H1 (cell line): Measurements from ENCODE around the gene THEM5. TPM values are rescaled to one million over a fixed set of nuclear protein-coding genes. Genes with fewer than 3 reads are reported as not detected.

Experiments
- CTCF ChIA-PET: fragments of 300-600 bp; sonication (Branson Sonifier 250); formaldehyde crosslinking; loops from one replicate; lab custom pipeline; 2021; ENCODE audit not compliant: partially characterized antibody; lab: Charles Lee
- POLR2A ChIA-PET: fragments of 300-600 bp; sonication (Branson Sonifier 250); formaldehyde crosslinking; loops from one replicate; lab custom pipeline; 2021; ENCODE audit warnings: inconsistent platforms; ENCODE audit not compliant: partially characterized antibody; lab: Charles Lee
- DNase-seq, 2 experiments: peaks; one replicate each; pipeline versions ENCODE4 v3.0.0 to v3.0.0-alpha.2; 2010 to 2022; ENCODE audit warnings: low spot score in 2 of 2, low read depth in 1 of 2, mixed read lengths in 1 of 2
- FAIRE-seq: peaks from 2 replicates; lab custom pipeline; 2011; peaks lifted over from hg19 to GRCh38; lab: Jason Lieb, UNC
- H2AFZ ChIP-seq: 2 replicates; pipeline ENCODE4 v1.8.1; 2012; ENCODE audit warnings: low read length, inconsistent platforms
- H2AK5ac ChIP-seq: 2 replicates; pipeline ENCODE4 v1.6.1; 2013; ENCODE audit warnings: low read depth, low read length
- H2BK120ac ChIP-seq: replicated peaks from 2 replicates; pipeline ENCODE3; 2013; ENCODE audit warnings: low read depth, low read length, inconsistent platforms
- H2BK12ac ChIP-seq: 2 replicates; pipeline ENCODE4 v1.6.1; 2013; ENCODE audit warnings: low read depth, low read length
- H2BK15ac ChIP-seq: 2 replicates; pipeline ENCODE4 v1.6.1; 2013; ENCODE audit warnings: low read length
- H2BK20ac ChIP-seq: 2 replicates; pipeline ENCODE4 v1.6.1; 2013; ENCODE audit warnings: low read length
- H2BK5ac ChIP-seq: 2 replicates; pipeline ENCODE4 v1.6.1; 2013; ENCODE audit warnings: low read depth, low read length
- H3K14ac ChIP-seq: 2 replicates; pipeline ENCODE4 v1.6.1; 2013; ENCODE audit warnings: inconsistent platforms; ENCODE audit not compliant: insufficient read length
- H3K18ac ChIP-seq: 2 replicates; pipeline ENCODE4 v1.6.1; 2013; ENCODE audit warnings: low read length; ENCODE audit errors: extremely low read depth
- H3K23ac ChIP-seq: 2 replicates; pipeline ENCODE4 v1.6.1; 2013; ENCODE audit warnings: inconsistent platforms; ENCODE audit not compliant: insufficient read length
- H3K23me2 ChIP-seq: 2 replicates; pipeline ENCODE4 v1.6.1; 2013; ENCODE audit warnings: low read depth, low read length
- H3K27ac ChIP-seq: 2 replicates; pipeline ENCODE4 v1.6.1; 2011; ENCODE audit warnings: low read depth, low read length, inconsistent platforms
- H3K27me3 ChIP-seq, 4 experiments: replicated peaks in 1 of 4; 1 replicate in 1 of 4; 2 replicates in 3 of 4; pipeline versions ENCODE4 v1.6.1 to v1.8.1; 2011 to 2013; ENCODE audit warnings: low read length in 3 of 4, mild to moderate bottlenecking in 3 of 4, inconsistent platforms in 2 of 4, mixed read lengths in 2 of 4, moderate library complexity in 1 of 4; ENCODE audit not compliant: control insufficient read depth in 3 of 4, insufficient read depth in 3 of 4; ENCODE audit errors: extremely low read depth in 1 of 4
- H3K36me3 ChIP-seq, 4 experiments: 2 replicates each; pipeline versions ENCODE4 v1.6.1 to v1.8.1; 2011 to 2013; ENCODE audit warnings: mild to moderate bottlenecking in 4 of 4, low read length in 3 of 4, moderate library complexity in 2 of 4, control low read depth in 1 of 4, inconsistent platforms in 1 of 4; ENCODE audit not compliant: insufficient read depth in 4 of 4, control insufficient read depth in 2 of 4
- H3K4ac ChIP-seq: replicated peaks from 2 replicates; pipeline ENCODE3; 2013; ENCODE audit warnings: low read length, low read depth, mixed read lengths, inconsistent platforms; ENCODE audit not compliant: insufficient read length
- H3K4me1 ChIP-seq, 4 experiments: replicated peaks in 1 of 4; 1 replicate in 1 of 4; 2 replicates in 3 of 4; pipeline versions ENCODE4 v1.6.1 to v1.8.1; 2011 to 2013; ENCODE audit warnings: low read length in 3 of 4, inconsistent platforms in 2 of 4, mixed read lengths in 1 of 4; ENCODE audit not compliant: insufficient read depth in 4 of 4, control insufficient read depth in 3 of 4
- H3K4me2 ChIP-seq, 2 experiments: 2 replicates each; pipeline versions ENCODE4 v1.6.1 to v1.8.1; 2011 to 2013; ENCODE audit warnings: low read depth in 2 of 2, low read length in 2 of 2, control low read depth in 1 of 2, inconsistent platforms in 1 of 2, mild to moderate bottlenecking in 1 of 2; ENCODE audit not compliant: insufficient read depth in 1 of 2
- H3K4me3 ChIP-seq, 4 experiments: fragments of 200-600, 300-600 bp in 1 of 4; sonication (generic), shearing (Covaris generic), sonication (Bioruptor Twin) in 1 of 4; 2 replicates each; pipeline versions ENCODE4 v1.5.1 to v1.8.1; 2011 to 2016; ENCODE audit warnings: low read length in 4 of 4, low read depth in 3 of 4, control low read depth in 2 of 4, inconsistent platforms in 2 of 4, mild to moderate bottlenecking in 2 of 4, mixed read lengths in 1 of 4, moderate library complexity in 1 of 4; ENCODE audit not compliant: insufficient read depth in 2 of 4; ENCODE audit errors: extremely low read depth in 1 of 4
- H3K56ac ChIP-seq: replicated peaks from 2 replicates; pipeline ENCODE3; 2013; ENCODE audit warnings: low read depth, mild to moderate bottlenecking, mixed read lengths, low read length, inconsistent platforms; ENCODE audit not compliant: insufficient read length
- H3K79me1 ChIP-seq: 2 replicates; pipeline ENCODE4 v1.6.1; 2013; ENCODE audit warnings: low read depth, low read length, control low read depth
- H3K79me2 ChIP-seq, 2 experiments: 2 replicates each; pipeline versions ENCODE4 v1.6.1 to v1.8.1; 2012 to 2013; ENCODE audit warnings: low read length in 2 of 2, mild to moderate bottlenecking in 2 of 2, inconsistent platforms in 1 of 2; ENCODE audit not compliant: insufficient read depth in 2 of 2, control insufficient read depth in 1 of 2
- H3K9ac ChIP-seq, 4 experiments: replicated peaks in 1 of 4; 1 replicate in 1 of 4; 2 replicates in 3 of 4; pipeline versions ENCODE4 v1.6.1 to v1.8.1; 2011 to 2013; ENCODE audit warnings: low read depth in 3 of 4, low read length in 3 of 4, control low read depth in 2 of 4, mild to moderate bottlenecking in 2 of 4, moderate library complexity in 2 of 4, inconsistent platforms in 1 of 4; ENCODE audit errors: extremely low read depth in 1 of 4
- H3K9me3 ChIP-seq, 2 experiments: 2 replicates each; pipeline versions ENCODE4 v1.6.1 to v1.8.1; 2012 to 2013; ENCODE audit warnings: mild to moderate bottlenecking in 2 of 2, moderate library complexity in 2 of 2, control low read depth in 1 of 2, inconsistent platforms in 1 of 2, low read depth in 1 of 2, low read length in 1 of 2, mixed read lengths in 1 of 2; ENCODE audit not compliant: insufficient read depth in 2 of 2
- H4K20me1 ChIP-seq, 2 experiments: replicated peaks in 1 of 2; 2 replicates each; pipeline versions ENCODE3 to v1.8.1; 2011 to 2013; ENCODE audit warnings: inconsistent platforms in 2 of 2, low read length in 2 of 2, mild to moderate bottlenecking in 1 of 2; ENCODE audit not compliant: insufficient read depth in 2 of 2, control insufficient read depth in 1 of 2
- H4K5ac ChIP-seq: 2 replicates; pipeline ENCODE4 v1.6.1; 2013; ENCODE audit warnings: low read length, low read depth, mixed read lengths, inconsistent platforms; ENCODE audit not compliant: insufficient read length
- H4K8ac ChIP-seq: 2 replicates; pipeline ENCODE4 v1.8.0; 2013; ENCODE audit warnings: mild to moderate bottlenecking, moderate library complexity, low read length, inconsistent platforms; ENCODE audit not compliant: insufficient read depth; ENCODE audit errors: extremely low read depth
- H4K91ac ChIP-seq: replicated peaks from 2 replicates; pipeline ENCODE3; 2013; ENCODE audit warnings: low read length, mixed read lengths, inconsistent platforms; ENCODE audit not compliant: insufficient read length
- EGR1 ChIP-seq: IDR thresholded peaks from 2 replicates; pipeline ENCODE4 v1.6.1; 2011; ENCODE audit warnings: low read depth, low read length, borderline replicate concordance
- JUN ChIP-seq: IDR thresholded peaks from 2 replicates; pipeline ENCODE4 v1.6.1; 2011; ENCODE audit warnings: low read depth, mild to moderate bottlenecking, improper control_type of control experiment, low read length
- SRF ChIP-seq: IDR thresholded peaks from 2 replicates; pipeline ENCODE4 v1.6.1; 2011; ENCODE audit warnings: mild to moderate bottlenecking, low read depth, low read length, moderate library complexity
- TBP ChIP-seq: IDR thresholded peaks from 2 replicates; pipeline ENCODE4 v1.6.1; 2011; ENCODE audit warnings: low read depth, low read length, improper control_type of control experiment
- TCF12 ChIP-seq: IDR thresholded peaks from 2 replicates; pipeline ENCODE4 v1.6.1; 2011; ENCODE audit warnings: low read depth, mild to moderate bottlenecking, low read length
- WGBS, 2 experiments: shearing (Covaris generic) in 1 of 2; methylation state at CpG; one replicate each; pipeline versions ENCODE4 v1.1.6 to v1.1.7; 2013 to 2015; ENCODE audit warnings: low lambda C conversion rate in 2 of 2, mixed read lengths in 2 of 2, inconsistent platforms in 1 of 2, low coverage in 1 of 2, missing lambda C conversion rate in 1 of 2; ENCODE audit not compliant: insufficient replicate concordance in 2 of 2, insufficient coverage in 1 of 2, insufficient read length in 1 of 2; ENCODE audit errors: extremely low coverage in 1 of 2, missing lambda C conversion rate in 1 of 2; 5-methylcytosine and 5-hydroxymethylcytosine counted together
- polyA plus RNA-seq, 7 experiments: library from polyadenylated mRNA; depleted of rRNA in 3 of 7; stranded (reverse) in 5 of 7; unstranded in 2 of 7; fragments of >200 nt in 5 of 7; fragments of 200-250 nt in 2 of 7; gene quantifications; 1 replicate in 5 of 7; 2 replicates in 1 of 7; 4 replicates in 1 of 7; pipeline versions ENCODE4 v1.2.1 to v1.2.3, GENCODE V29; 2011 to 2013; ENCODE audit warnings: missing spikeins in 2 of 7, mixed read lengths in 2 of 7
- total RNA-seq: library from RNA; stranded (reverse); fragmentation: NEBNext Ultra II Directional; extraction: Animal tissue kit (Norgen Biotek cat#: 25700); gene quantifications from 2 replicates; pipeline ENCODE4 v1.2.1, GENCODE V29; 2021
- TF ChIP-seq, protein P1 (sequence below): IDR thresholded peaks from 2 replicates; pipeline ENCODE4 v1.6.1; 2012; ENCODE audit warnings: inconsistent platforms

The THEM5 gene
- total and polyA plus RNA-seq, 2 of the 8 experiments (the other 6 are each of a cell fraction or from before 2014, with no cell fraction given): not detected

DNA sequence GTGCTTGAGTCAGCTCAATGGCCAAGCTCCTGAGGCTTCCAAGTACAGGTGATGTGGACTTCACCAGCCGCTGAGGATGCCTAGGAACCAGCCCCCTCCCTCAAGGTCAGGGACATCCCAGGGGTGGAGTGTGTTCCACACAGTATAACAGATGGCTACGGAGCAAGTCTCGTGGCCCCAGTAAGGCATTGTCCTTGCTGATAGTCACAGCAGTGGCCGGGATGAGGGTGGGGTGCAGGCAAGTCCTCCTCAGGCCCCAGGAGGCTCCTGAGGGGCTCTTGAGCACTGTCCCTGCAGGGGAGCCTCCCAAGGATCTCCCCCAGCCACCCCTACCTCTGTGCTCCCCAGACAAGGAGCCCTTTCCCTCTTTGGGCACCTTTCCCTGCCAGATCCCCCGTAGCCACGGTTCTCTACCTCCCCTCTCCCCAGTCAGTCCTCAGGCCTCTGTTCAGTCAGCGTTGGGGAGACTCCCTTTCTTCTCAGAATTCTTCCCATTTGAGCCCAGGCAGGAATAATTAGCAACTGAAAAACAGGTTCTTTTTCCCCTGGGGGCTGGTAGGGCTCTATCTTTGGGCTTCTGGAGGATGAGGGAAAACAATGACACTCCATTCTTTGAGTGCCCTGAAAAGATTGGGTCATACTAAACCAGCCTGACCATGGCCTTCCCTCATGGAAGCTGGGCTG is 7.1 kb upstream of the THEM5 start:
- Histone ChIP-seq H2BK5ac (no peak overlapping the region), H3K56ac (no peak overlapping the region), H3K4me1 (peaks cover 8 to 16% (median 12%) of the 10 kb centered on the region in 4 experiments), H2BK12ac (no peak overlapping the region), H2AFZ (no peak overlapping the region), H3K36me3 (no peaks in the 10 kb centered on the region), H3K27ac (no peak overlapping the region), H3K79me1 (no peaks in the 10 kb centered on the region), H4K8ac (no peak overlapping the region), H3K23ac (no peak overlapping the region), H3K79me2 (no peaks in the 10 kb centered on the region), H2BK15ac (peak overlapping the region; percentile 72), H3K9me3 (no peaks in the 10 kb centered on the region), H3K9ac (no peak overlapping the region), H2BK20ac (no peak overlapping the region), H3K4ac (no peak overlapping the region), H4K91ac (no peak overlapping the region), H2AK5ac (no peak overlapping the region), H3K23me2 (peaks cover 2% of the 10 kb centered on the region; the same call in 1 of the 2 replicates), H3K4me2 (peak overlapping the region; percentile 28 to 39), H2BK120ac (no peak overlapping the region), H3K27me3 (peaks cover 22 to 65% (median 53%) of the 10 kb centered on the region in 4 experiments), H3K18ac (peak overlapping the region; percentile 48), H4K5ac (no peak overlapping the region), H4K20me1 (peaks cover 4 to 8% of the 10 kb centered on the region in 2 experiments), H3K14ac (no peak overlapping the region), H3K4me3 (peak overlapping the region in 2 of 4 experiments; percentile 13 to 14; a peak in 2 of 8 replicates)
- CTCF ChIA-PET: interaction anchor here (0.9 to 1.2 kb wide), 3 partner anchors 11 to 187 kb away, joined by 3 read pairs; no protein-coding TSS in a partner anchor
- FAIRE-seq: peak; percentile 73
- 44% methylated on average over 7 of the region's 7 CpGs; no CpG with 5 or more reads in 1 of the 2 experiments for WGBS, 2 experiments
- POLR2A ChIA-PET: interaction anchor here (0.8 to 1.3 kb wide), 3 partner anchors 11 to 21 kb away, joined by 3 to 5 read pairs (median 4); partner anchors contain the start of gene C2CD4D
- peak in 1 of 2 experiments; percentile 44 for DNase-seq
- TF ChIP-seq EGR1: peak; percentile 37; the same call in 1 of the 2 replicates
- no peak for TF ChIP-seq SRF
- 0 out of 2 replicates have a peak, but pooled peaks have one; percentile 58 for TF ChIP-seq TCF12
- TF ChIP-seq, protein P1, sequence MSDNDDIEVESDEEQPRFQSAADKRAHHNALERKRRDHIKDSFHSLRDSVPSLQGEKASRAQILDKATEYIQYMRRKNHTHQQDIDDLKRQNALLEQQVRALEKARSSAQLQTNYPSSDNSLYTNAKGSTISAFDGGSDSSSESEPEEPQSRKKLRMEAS: no peak
- TF ChIP-seq JUN: no peak
- peak; percentile 9; the same call in 1 of the 2 replicates for TF ChIP-seq TBP
